Cortex of kidney (tissue), 1 donor: Measurements from ENCODE around the gene VPS9D1.
A peak's percentile ranks its signal among the peaks of the same experiment; 100 is the strongest.
"Not testable (repeated sequence)": the region's sequence is repeated elsewhere in the genome, so short reads cannot be mapped to it uniquely, and the experiment has no call there.

Source experiments
- DNase-seq: peaks from one replicate; lab custom pipeline; 2025; lab: John Stamatoyannopoulos, UW

VPS9D1 gene

GRCh38 chr16:89709166-89709565 lies 11.5 kb downstream of the VPS9D1 start:
- no peak for DNase-seq

GRCh38 chr16:89708481-89708931 lies 12.2 kb downstream of the VPS9D1 start:
- DNase-seq: no peak

GRCh38 chr16:89707695-89708094 lies 13.0 kb downstream of the VPS9D1 start:
- no peak for DNase-seq

- DNase-seq: no peak
Measured at GRCh38 chr16:89706518-89707260, 14.0 kb downstream of the VPS9D1 start.

GRCh38 chr16:89705006-89705405 lies 15.7 kb downstream of the VPS9D1 start:
- DNase-seq: no peak

GRCh38 chr16:89704281-89704680 lies 16.4 kb downstream of the VPS9D1 start:
- DNase-seq: no peak

GRCh38 chr16:89701425-89702406 lies 19.0 kb downstream of the VPS9D1 start, which contains the start of gene SPATA2L:
Gene SPATA2L (minus strand): TSS chr16:89701705. CDS start chr16:89701232, 473 bp downstream.
- DNase-seq: peak; percentile 86

- no peak for DNase-seq
Measured at GRCh38 chr16:89700649-89701424, 19.9 kb downstream of the VPS9D1 start.

GRCh38 chr16:89700100-89700648 lies 20.5 kb downstream of the VPS9D1 start:
- peak; percentile 82 for DNase-seq

GRCh38 chr16:89699629-89700099 lies 21.0 kb downstream of the VPS9D1 start:
- DNase-seq: not testable (repeated sequence)

GRCh38 chr16:89698717-89699116 lies 22.0 kb downstream of the VPS9D1 start:
- DNase-seq: not testable (repeated sequence)

GRCh38 chr16:89697616-89698331 lies 22.9 kb downstream of the VPS9D1 start:
- DNase-seq: no peak

GRCh38 chr16:89697161-89697615 lies 23.5 kb downstream of the VPS9D1 start:
- no peak for DNase-seq

GRCh38 chr16:89696670-89697128 lies 24.0 kb downstream of the VPS9D1 start:
- DNase-seq: no peak

GRCh38 chr16:89695875-89696669 lies 24.6 kb downstream of the VPS9D1 start:
- DNase-seq: no peak

GRCh38 chr16:89695086-89695874 lies 25.4 kb downstream of the VPS9D1 start:
- DNase-seq: no peak

GRCh38 chr16:89694784-89695085 lies 26.0 kb downstream of the VPS9D1 start:
- not testable (repeated sequence) for DNase-seq

GRCh38 chr16:89693931-89694783 lies 26.5 kb downstream of the VPS9D1 start:
- no peak for DNase-seq
